Measurements from ENCODE around the gene ULBP2.
"Not testable (repeated sequence)": the region's sequence is repeated elsewhere in the genome, so short reads cannot be mapped to it uniquely, and the experiment has no call there.

The ULBP2 gene

DNA sequence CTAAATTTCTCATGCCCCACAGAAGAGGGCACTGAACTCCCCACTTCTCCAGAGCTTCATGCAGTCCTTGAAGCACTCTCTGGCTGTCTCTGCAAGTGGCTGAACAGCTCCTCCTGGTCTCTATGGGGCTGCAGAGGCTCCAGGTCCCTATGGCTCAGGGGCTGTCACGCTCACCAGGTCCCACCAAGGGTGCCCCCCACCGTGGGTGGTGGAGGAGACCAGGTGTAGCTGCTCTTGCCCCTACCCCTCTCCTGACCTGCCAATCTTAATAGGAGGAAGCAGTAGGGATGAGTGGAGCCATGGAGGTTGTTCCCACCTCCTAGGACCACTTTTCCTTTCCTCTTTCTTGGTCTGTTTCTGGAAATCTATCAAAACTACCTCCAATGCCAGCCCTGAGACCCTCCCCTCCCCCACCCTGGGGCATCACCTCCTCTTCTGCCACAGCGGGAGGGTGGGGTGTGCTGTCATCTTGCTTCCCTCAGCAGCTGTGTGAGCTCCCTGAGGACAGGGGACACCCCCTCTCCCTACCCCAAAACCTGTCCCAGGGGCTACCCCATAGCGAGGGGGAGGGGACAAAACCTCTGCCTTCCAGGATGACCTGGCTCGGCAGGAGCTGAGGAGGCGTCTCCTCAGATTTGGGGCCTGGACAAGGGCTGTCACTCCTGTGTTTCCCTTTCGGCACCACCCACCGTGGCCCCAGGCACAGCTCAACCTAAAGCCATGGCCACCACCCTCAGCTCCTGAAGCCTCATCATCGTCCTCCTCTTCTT lies 31.9 kb upstream of the ULBP2 start:
- DNase-seq, result no peak

DNA sequence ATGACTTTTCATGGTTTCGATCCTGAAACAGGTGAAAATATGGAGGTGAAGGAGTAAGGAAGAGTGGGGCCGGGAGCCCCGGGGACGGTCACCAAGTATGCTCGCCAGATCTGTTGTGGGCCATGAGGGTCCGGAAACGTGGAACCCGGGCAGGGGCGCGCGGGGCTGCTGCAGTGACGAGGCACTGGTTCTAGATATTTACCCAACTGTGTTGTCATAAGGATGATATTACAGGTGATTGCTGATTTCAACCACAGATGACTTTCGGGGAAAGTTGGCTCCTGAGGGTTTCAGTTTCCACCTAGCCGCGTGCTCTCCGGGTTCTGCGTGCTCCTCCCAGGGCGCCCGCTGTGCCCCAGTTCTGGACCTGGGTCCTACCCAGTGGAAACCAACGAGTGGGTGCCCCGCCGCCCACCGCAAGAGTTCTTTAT lies 31.1 kb upstream of the ULBP2 start:
- no peak for DNase-seq

DNA sequence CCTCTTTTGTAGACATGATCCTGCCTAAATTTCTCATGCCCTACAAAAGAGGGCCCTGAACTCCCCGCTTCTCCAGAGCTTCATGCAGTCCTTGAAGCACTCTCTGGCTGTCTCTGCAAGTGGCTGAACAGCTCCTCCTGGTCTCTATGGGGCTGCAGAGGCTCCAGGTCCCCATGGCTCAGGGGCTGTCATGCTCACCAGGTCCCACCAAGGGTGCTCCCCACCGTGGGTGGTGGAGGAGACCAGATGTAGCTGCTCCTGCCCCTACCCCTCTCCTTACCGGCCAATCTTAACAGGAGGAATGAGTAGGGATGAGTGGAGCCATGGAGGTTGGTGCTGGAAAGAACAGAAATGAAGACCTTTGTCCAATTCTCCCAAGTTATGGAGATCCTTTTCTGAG lies 29.1 kb upstream of the ULBP2 start:
- DNase-seq, result not testable (repeated sequence)

DNA sequence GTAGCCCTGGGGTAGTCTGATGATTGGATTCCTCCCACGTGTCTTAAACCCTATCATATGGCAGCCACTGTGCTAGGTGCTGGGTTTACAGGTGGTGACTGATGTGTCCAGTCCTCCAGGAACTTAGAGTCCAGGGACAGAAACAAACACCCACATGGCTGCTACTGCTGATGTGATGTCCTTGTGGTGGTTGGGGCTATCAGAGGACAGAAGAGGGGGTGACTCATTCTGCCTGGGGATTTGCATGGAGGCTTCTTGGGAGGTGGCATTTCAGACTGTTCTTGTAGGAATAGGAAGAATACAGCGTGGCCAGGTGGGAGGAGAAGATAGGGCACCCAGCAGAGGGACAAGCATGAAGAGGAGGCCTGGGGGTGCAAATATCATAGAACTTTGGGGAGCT lies 28.7 kb upstream of the ULBP2 start:
- DNase-seq, result no peak

DNA sequence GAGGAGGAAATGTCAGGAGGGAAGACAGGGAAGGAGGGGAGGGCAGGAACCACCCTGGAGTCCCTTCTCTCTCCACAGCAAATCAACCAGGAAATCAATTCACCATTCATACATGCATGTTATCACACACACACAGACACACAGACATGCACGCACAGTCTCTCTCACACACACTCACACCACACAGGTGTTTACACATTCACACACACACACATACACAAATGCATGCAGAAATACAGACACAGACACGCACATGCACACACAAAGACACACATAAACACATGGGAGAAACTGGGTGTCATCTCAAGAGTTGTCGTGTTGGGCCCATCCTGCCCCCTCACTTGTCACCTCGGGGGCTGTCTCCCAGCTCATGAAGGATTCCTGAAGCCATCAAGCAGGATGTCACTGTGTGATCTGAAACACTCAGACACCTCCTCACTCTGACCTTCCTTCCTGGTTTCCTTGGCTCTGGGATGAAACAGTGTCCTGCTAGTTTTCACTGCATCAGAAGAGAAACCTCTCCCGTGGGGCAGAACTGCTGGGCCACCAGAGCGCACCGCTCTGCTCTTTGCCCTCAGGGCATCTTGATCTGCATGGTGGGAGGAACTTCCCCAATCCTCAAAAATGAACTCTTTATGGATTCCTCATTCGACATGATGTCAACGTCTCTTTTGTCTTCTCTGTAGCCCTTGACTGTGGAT lies 28.1 kb upstream of the ULBP2 start:
- no peak for DNase-seq

DNA sequence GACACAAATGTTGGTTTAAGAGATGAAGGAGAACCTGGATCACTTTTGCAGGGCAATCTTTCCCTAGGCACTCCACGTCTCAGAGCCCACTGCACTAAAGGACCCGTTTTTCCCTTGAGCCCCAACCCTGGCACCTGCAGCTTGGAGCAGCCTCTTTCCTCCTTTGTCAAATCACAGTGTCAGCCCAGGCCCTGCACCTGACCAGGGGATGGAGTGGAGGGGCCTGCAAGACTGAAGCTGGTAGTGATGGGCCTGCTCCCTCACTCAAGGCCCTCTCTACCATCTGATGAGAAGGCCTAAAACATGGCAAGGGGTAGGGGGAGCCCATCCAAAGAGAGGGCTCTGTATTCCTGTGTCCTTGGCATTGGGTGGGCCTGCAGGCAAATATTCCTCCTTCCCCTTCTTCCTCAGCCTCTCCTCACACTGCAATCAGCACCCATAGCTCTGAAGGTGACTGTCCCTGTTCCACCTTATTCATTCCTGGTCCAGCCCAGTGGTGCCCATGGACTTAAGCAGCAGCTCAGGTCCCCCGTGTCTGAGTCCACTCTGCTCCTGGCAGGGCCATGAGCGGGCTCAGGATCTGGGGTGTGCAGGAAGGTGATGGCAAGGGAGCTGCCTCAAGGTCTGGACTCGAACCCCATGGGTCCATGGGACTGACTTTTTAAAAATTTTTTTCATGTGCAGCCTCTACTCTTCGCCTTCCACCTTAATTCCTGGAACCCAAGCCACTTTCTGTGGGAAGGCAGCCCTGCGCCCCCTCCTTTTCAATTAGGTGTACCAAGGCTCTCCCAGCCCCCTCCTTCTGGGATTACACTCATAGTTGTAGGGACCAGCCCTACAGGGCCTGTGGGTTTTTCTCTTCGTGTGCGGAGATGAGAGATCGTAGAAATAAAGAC lies 25.6 kb upstream of the ULBP2 start:
- DNase-seq, result no peak

DNA sequence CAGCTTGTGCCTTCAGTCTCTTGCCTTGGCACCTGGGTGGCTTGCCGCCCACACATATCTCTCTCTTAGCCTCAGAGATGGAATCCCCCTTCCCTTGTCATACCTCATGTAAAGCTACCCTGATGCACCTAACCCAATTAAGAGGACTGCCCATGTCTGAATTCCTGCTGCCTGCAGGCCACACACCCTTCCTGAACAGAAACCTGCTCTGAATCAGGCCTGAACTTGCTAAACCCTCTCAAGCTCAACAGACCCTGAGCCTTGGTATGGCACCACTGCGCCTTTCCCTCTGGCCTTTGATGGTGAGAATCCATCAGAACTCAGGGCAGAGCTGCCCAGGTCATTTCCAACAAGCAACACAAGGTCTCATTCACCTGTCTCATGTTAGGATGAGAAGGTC lies 24.1 kb upstream of the ULBP2 start:
- no peak for DNase-seq

DNA sequence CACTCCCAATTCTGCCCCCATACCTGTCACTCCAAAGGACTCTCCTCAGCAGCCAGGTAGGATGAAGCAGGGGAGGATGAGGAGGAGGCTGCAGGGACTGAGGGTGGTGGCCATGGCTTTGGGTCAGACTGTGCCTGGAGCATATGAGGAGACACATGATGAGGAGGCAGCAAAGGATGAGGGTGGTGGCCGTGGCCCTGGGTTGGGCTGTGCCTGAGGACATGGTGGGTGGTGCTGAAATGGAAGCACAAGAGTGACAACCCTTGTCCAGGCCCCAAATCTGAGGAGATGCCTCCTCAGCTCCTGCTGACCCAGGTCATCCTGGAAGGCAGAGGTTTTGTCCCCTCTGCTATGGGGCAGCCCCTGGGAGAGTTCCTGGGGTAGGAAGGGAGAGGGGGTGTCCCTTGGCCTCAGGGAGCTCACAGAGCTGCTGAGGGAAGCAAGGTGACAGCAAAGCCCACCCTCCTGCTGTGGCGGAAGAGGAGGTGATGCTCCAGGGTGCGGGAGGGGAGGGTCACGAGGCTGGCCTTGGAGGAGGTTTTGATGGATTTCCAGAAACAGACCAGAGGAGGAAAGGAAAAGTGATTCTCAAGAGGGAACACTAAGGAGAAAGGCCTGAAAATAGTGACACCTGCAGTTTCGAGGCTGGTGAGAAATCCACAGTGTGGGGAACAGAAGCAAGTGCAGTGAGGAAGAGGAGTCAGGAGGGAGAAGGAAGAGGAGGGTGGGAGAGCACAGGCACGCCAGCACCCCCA lies 23.5 kb upstream of the ULBP2 start:
- no peak for DNase-seq

DNA sequence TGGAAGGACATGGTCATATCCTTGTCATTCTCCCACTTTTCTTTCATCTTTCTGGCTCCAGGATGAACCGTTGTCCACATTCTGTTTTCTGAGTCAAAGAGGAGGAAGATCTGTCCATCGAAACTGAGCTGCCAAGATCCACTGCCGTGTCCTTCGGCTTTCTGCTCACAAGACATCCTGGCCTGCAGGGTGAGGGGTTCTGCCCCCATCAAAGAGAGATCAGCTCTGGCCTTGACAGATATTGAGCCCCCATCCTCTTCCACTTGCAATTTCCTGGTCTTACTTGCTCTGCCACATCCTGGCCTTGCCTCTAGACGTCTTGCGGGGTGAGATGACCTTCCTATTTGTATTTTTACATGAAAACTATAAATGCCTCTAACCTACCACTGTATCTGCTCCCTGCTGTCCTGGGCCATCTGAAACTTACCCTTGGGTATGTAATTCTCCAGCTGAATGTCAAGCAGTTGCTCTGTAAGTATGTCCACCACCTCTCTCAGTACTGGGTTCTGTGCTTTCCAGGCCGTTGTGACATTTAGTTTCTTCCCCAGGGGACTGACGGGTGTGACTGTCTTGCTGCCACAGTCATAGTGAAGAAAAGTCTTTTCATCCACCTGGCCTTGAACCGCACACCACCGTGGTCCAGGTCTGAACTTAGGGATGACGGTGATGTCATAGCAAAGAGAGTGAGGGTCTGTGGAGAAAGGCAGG lies 22.5 kb upstream of the ULBP2 start:
- DNase-seq, result not testable (repeated sequence)

DNA sequence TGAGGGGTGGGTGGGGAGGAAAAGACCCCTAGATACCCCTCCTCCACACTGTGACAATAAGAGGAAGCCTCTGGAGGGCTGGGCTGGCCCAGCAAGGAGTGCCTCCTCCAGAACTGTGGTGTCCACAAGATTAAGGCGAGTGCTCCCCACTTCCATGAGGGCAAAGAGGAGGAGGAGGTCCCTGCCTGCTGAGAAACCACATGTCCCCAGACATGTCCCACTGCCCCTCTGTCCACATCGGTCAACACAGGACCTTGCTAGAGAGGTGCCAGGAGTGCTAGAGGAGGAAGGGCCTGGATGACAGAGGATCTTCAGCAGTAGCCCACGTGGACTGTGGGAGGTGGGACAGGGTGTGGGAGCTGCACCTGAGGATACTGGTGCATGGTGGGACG lies 22.0 kb upstream of the ULBP2 start:
- no peak for DNase-seq

DNA sequence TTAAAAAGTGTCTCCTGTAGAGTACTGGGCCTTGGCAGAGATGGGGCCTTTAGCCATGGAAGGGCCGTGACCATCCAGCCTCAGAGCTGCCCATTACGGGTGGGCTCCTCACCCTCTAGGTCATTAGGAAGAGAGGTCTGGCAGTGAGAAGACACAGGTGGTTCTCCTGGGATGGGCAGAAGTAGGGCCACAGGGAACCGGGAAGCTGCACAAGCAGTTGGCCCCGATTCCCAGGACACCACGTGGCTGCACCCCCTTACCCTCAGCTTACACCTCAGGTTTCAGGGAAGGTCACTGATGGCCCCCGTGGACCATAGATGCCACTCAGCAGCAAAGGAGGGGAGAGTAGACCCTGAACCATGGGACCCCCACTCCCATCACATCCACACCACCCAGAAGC lies 20.5 kb upstream of the ULBP2 start:
- no peak for DNase-seq

DNA sequence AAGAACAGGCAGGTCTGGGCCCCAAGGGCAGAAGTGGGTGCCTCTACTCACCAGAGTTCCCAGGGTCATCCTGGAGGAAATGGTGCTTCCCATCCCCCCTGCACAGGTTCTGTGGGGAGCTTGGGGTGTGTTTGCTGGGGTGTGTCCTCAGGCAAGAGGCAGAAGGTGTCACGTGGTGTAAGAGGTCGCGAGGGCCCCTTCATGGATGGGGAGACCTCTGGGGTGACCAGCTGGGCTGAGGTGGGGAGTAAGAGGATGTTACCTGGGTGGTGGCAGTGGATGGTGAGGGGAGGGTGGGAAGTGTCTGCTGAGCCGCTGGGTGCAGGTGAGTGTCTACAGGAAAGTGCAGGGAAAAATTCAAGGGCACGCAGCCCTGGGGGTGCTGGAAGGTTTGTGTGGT lies 19.7 kb upstream of the ULBP2 start:
- DNase-seq, result not testable (repeated sequence)

DNA sequence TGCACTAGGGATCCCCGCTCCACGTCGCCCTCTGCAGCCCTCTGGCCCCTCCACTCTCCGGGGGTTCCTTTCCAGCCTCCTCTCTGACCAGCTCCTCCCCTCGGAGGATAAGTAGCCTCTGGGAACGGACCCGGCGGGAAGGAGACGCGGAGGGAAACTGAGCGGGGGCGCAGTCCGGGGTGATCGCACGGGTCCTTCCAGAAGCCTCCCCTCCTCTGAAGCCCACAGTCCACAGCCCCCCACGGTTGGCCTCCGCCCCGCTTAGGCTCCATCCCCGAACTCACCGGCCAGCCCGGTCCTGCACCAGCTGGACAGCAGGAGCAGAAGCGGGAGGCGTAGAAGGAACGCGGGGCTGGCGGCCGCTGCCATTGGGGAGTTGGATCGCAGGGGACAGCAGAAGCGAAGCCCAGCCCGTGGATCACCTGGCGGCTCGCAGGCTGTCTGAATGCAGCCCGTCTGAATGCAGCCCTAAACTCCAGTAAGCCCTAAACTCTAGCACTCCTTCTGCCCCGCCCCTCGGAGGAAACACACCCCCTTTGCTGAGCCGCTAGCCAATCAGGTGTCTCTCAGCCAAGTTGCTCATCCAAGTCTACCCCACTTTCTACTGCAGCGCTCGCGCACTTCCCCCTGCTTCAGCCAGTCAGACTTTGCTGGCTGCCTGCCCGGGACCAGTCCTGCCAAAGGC lies 19.0 kb upstream of the ULBP2 start, which contains the start of gene RAET1G:
TSS of gene RAET1G (minus strand) at position 480 of the 685 bp plus-strand sequence. CDS start at position 369, 111 bp downstream.
- peak; percentile 55 for DNase-seq

DNA sequence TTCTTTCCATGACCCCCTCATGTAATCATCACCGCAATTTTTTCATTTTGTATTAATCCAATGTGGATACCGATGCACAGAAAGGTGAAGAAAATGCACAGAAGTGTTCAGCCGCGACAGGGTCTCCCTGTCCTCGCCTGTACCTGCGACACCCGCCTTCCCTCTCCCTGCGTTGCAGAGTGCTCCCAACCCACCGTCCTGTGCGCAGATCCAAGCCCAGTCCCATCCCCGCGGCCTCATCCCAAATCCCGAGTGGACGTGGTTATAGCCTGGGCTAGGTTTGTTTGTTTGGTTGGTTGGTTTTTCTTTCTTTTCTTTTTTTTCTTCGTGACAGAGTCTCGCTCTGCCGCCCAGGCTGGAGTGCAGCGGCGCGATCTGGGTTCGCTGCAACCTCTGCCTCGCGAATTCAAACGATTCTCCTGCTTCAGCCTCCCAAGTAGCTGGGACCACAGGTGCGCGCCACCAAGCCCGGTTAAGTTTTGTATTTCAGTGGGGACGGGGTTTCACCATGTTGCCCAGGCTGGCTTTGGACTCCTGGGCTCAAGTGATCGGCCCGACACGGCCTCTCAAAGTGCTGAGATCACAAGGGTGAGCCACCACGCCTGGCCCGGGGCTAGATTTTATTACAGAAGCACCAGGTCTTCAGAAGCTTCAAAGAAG lies 18.4 kb upstream of the ULBP2 start:
- DNase-seq, result no peak

DNA sequence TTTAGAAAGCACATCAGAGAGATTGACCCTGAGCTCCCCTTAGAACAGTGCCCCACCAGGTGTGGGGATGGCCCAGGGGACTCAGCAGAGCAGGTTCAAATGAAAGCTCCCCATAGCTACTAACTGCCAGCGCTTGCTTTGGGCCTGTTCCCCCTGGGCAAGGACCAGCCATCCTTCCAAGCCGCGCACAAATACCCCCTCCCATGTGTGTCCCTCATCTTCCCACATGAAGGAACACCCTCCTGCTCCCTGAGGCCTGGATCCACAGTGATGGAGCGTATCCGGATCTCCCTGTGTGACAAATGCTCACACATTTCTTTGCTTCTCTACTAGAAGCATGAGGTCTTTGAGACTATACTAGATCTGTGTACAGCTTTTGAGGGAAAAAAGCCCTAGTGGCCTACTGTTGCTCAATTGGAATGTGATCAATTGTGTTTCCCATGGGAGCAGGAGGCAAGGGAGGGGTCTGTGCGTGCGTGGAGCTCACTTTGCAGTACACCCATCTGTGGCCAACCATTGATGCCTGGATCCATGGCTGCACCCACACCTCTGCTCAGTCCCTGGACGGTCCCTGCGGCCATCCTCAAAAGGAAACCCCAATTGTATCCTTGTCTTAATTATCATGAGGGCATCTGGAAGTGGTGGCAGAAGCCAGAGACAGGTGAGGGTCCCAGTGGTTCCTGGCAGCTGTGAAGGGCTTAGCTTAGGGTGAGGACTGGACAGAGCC lies 17.4 kb upstream of the ULBP2 start:
- no peak for DNase-seq

DNA sequence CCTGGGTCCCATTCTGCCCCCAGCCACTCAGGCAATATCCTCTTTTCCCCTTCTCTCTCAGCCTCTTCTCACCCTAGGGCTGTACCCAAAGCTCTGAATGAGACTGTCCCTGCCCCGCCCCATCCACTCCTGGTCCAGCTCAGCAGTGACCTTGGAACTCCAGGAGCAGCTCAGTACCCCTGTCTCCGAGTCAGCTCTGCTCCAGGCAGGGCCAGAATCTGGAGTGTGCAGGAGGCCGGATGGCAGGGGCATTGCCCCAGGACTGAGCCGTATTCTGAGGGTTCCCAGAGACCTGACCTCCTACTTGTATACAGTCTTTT lies 16.9 kb upstream of the ULBP2 start:
- no peak for DNase-seq

DNA sequence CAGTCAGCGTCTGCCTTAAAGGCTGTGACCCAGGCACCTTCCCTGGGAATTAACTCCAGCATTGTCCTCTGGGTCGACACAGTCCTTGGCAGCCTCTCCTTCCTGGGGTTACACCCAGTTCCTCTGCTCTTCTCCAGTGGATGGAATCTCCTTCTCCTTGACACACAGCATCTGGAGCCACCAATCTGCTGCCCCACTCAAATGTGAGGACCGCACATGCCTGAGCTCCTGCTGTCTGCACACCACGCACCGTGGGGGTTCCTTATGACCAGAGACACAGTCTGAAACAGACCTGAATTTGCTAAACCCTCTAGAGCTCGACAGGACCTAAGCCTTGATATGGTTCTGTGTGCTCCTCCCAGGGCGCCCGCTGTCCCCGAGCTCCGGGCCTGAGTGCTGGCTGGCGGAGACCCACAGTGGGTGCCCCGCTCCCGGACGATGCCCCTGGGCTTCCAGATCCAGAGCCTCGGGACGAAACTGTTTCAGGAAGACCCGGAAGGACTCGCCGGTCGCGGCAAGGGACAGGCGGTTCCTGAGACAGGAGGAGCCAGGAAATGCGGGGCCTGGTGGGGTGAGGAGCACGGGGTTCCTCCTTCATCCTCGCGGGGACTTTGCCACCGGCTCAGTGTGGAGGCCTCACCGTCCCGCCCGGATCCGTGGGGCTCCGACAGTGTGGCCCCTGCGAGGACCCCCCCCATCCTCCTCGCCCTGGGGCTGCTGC lies 16.4 kb upstream of the ULBP2 start:
- no peak for DNase-seq

DNA sequence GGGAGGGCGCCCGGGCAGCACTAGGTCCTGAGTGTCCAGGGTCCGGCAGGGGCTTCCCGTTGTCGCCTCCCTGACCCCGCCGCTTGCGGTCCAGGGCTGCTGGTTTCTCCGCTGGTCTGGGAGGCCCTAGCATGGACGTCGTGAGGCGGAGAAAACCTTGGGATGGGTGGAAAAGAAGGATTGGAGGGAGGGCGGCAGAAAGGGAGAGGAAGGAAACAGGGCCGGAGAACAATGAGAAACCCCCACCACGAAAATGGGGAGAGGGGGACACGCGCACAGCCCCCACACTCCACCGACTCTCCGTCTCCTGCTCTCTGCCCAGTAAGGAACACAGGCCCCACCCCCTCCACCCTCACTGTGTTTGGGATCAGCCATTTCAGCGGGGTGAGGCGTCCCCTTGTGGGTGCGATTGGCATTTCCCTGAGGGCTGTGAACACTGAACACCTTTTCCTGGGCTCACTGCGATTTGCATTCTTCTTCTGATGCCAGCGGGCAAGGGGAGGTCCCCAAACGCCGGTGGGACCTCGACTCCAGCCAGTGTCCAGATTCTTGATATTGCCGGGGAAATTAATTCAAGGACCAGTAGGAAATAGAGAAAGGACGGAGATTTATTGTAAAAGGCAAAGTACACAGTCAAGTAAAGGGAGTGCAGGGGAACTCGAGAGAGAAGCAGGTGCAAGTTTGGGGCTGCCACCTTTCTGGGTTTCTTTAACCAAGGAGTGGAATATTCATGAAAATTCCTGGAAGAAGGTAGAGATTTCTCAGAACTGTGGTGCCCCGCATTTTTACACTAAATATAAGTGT lies 15.6 kb upstream of the ULBP2 start:
- peak; percentile 82 for DNase-seq

DNA sequence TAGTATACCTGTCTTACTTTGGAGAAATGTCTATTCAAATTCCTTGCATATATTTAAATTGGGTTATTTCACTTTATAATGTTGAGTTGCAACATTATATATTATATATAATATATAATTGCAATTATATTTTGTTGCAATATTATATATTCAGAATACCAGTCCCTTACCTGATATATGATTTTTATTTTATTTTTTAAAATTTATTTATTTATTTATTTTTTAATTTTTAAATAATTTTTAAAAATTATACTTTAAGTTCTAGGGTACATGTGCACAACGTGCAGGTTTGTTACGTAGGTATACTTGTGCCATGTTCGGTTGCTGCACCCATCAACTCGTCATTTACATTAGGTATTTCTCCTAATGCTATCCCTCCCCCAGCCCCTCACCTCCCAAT lies 14.8 kb upstream of the ULBP2 start:
- not testable (repeated sequence) for DNase-seq
